Fibroblast of lung (primary cell): ENCODE results near the gene ELP2. TPM values are rescaled to one million over a fixed set of nuclear protein-coding genes. Genes with fewer than 3 reads are reported as not detected.

Source experiments
- DNase-seq, 2 donors: peaks; one replicate each; pipeline versions ENCODE4 v3.0.0 to v3.0.0-alpha.2; 2010; ENCODE audit warnings: low read depth in 2 of 2
- H2AFZ ChIP-seq: 2 replicates; pipeline ENCODE4 v1.5.1; 2012; ENCODE audit warnings: low read length, control low read depth, inconsistent platforms
- H3K27ac ChIP-seq: 2 replicates; pipeline ENCODE4 v1.5.1; 2011; ENCODE audit warnings: low read length, control low read depth; ENCODE audit not compliant: insufficient read depth
- H3K27me3 ChIP-seq: 2 replicates; pipeline ENCODE4 v1.5.1; 2011; ENCODE audit warnings: mild to moderate bottlenecking, low read length; ENCODE audit not compliant: control insufficient read depth, insufficient read depth
- H3K36me3 ChIP-seq: 2 replicates; pipeline ENCODE4 v1.5.1; 2011; ENCODE audit warnings: low read length; ENCODE audit not compliant: control insufficient read depth, insufficient read depth
- H3K4me1 ChIP-seq: 2 replicates; pipeline ENCODE4 v1.5.1; 2011; ENCODE audit warnings: low read length; ENCODE audit not compliant: control insufficient read depth, insufficient read depth; ENCODE audit errors: extremely low read depth
- H3K4me2 ChIP-seq: 2 replicates; pipeline ENCODE4 v1.5.1; 2011; ENCODE audit warnings: low read length, control low read depth; ENCODE audit not compliant: insufficient read depth; ENCODE audit errors: extremely low read depth
- H3K4me3 ChIP-seq, 4 experiments: fragments of 200-600 bp in 1 of 4; sonication (generic) in 1 of 4; replicated peaks in 1 of 4; 2 replicates each; pipeline ENCODE4 v1.5.1; 2011 to 2016; ENCODE audit warnings: low read length in 4 of 4, low read depth in 3 of 4, mild to moderate bottlenecking in 3 of 4, control low read depth in 2 of 4, inconsistent platforms in 1 of 4, mixed read lengths in 1 of 4; ENCODE audit not compliant: insufficient read depth in 1 of 4; ENCODE audit errors: control extremely low read depth in 1 of 4
- H3K79me2 ChIP-seq: 2 replicates; pipeline ENCODE4 v1.5.1; 2012; ENCODE audit warnings: mild to moderate bottlenecking, low read length, inconsistent platforms; ENCODE audit not compliant: control insufficient read depth, insufficient read depth
- H3K9ac ChIP-seq: 2 replicates; pipeline ENCODE4 v1.5.1; 2011; ENCODE audit warnings: mild to moderate bottlenecking, low read length, control low read depth; ENCODE audit not compliant: insufficient read depth
- H3K9me3 ChIP-seq: 2 replicates; pipeline ENCODE4 v1.5.1; 2012; ENCODE audit warnings: low read depth, low read length; ENCODE audit not compliant: control insufficient read depth, insufficient read depth
- H4K20me1 ChIP-seq: 2 replicates; pipeline ENCODE4 v1.5.1; 2011; ENCODE audit warnings: low read length; ENCODE audit not compliant: control insufficient read depth, insufficient read depth; ENCODE audit errors: extremely low read depth
- CTCF ChIP-seq, 2 donors: IDR thresholded peaks in 1 of 2; conservative IDR thresholded peaks in 1 of 2; 1 replicate in 1 of 2; 2 replicates in 1 of 2; pipeline ENCODE4 v1.5.1; 2011 to 2012; ENCODE audit warnings: low read length in 2 of 2, control low read depth in 1 of 2, inconsistent platforms in 1 of 2, low read depth in 1 of 2, mild to moderate bottlenecking in 1 of 2
- EZH2 ChIP-seq: IDR thresholded peaks from 2 replicates; pipeline ENCODE4 v1.5.1; 2012; ENCODE audit warnings: low read length, control low read depth, mild to moderate bottlenecking; ENCODE audit errors: missing control alignments
- polyA plus RNA-seq, 2 donors: library from polyadenylated mRNA; depleted of rRNA in 1 of 2; stranded (reverse) in 1 of 2; unstranded in 1 of 2; fragments of >200 nt; gene quantifications; 2 replicates each; pipeline ENCODE4 v1.2.1, GENCODE V29; 2011 to 2012; ENCODE audit warnings: missing spikeins in 1 of 2
- total RNA-seq: library from RNA; depleted of rRNA; stranded (reverse); fragments of >200 nt; gene quantifications from 2 replicates; pipeline ENCODE4 v1.2.1, GENCODE V29; 2014

Gene ELP2
- total and polyA plus RNA-seq, 2 donors (not counting 1 experiment from before 2014, with no cell fraction given), result 96.6 to 309 TPM

- H3K27me3 ChIP-seq, result no peaks in the 10 kb centered on the region
- H3K9ac ChIP-seq, result peak overlapping the region; percentile 78
- H3K27ac ChIP-seq, result peak overlapping the region; percentile 41
- no peaks in the 10 kb centered on the region for H3K79me2 ChIP-seq
- H3K36me3 ChIP-seq, result no peaks in the 10 kb centered on the region
- peak overlapping the region; percentile 97 for H3K4me2 ChIP-seq
- H3K9me3 ChIP-seq, result no peaks in the 10 kb centered on the region
- peak overlapping the region; percentile 88 for H2AFZ ChIP-seq
- TF ChIP-seq CTCF (conservative IDR thresholded peaks at IDR 0.05 in 1 of 2, IDR thresholded peaks at IDR 0.05 in 1 of 2; ENCODE audit: low read depth in 1 of 2, low read length in 2 of 2) (no peak), EZH2 (no peak)
- no peaks in the 10 kb centered on the region for H4K20me1 ChIP-seq
- peak overlapping the region; percentile 60 to 91 (median 78) for H3K4me3 ChIP-seq
- H3K4me1 ChIP-seq, result no peaks in the 10 kb centered on the region
- DNase-seq, result peak; percentile 24 to 44
Observed at GRCh38 chr18:36186461-36187192, 56.9 kb downstream of the ELP2 start.

GRCh38 chr18:36187193-36187825 lies 57.6 kb downstream of the ELP2 start, which contains the start of gene MOCOS:
Gene MOCOS (plus strand): TSS chr18:36187497. CDS start chr18:36187540, 43 bp downstream.
- Histone ChIP-seq H3K9ac (peak within 1 kb of the TSS; percentile 78), H3K9me3 (no peaks in the 10 kb centered on the region), H2AFZ (peak within 1 kb of the TSS; percentile 93), H4K20me1 (no peaks in the 10 kb centered on the region), H3K4me2 (peak within 1 kb of the TSS; percentile 97), H3K79me2 (no peaks in the 10 kb centered on the region), H3K4me3 (peak within 1 kb of the TSS; percentile 60 to 91 (median 78)), H3K27me3 (no peaks in the 10 kb centered on the region), H3K27ac (peak within 1 kb of the TSS; percentile 41), H3K36me3 (no peaks in the 10 kb centered on the region), H3K4me1 (no peaks in the 10 kb centered on the region)
- no peak for TF ChIP-seq CTCF (conservative IDR thresholded peaks at IDR 0.05 in 1 of 2, IDR thresholded peaks at IDR 0.05 in 1 of 2; ENCODE audit: low read depth in 1 of 2, low read length in 2 of 2)
- TF ChIP-seq EZH2, result no peak
- DNase-seq, result peak; percentile 53 to 61

GRCh38 chr18:36187826-36188721 lies 58.4 kb downstream of the ELP2 start:
- H3K9me3 ChIP-seq, result no peaks in the 10 kb centered on the region
- H3K27ac ChIP-seq, result no peak overlapping the region
- no peaks in the 10 kb centered on the region for H3K27me3 ChIP-seq
- TF ChIP-seq CTCF (conservative IDR thresholded peaks at IDR 0.05 in 1 of 2, IDR thresholded peaks at IDR 0.05 in 1 of 2; ENCODE audit: low read depth in 1 of 2, low read length in 2 of 2) (no peak), EZH2 (no peak)
- H3K9ac ChIP-seq, result peak overlapping the region; percentile 78
- H3K79me2 ChIP-seq, result no peaks in the 10 kb centered on the region
- no peaks in the 10 kb centered on the region for H3K36me3 ChIP-seq
- DNase-seq, result peak; percentile 38 to 75
- H3K4me3 ChIP-seq, result peak overlapping the region; percentile 60 to 91 (median 72)
- no peaks in the 10 kb centered on the region for H3K4me1 ChIP-seq
- H2AFZ ChIP-seq, result peak overlapping the region; percentile 93
- peak overlapping the region; percentile 97 for H3K4me2 ChIP-seq
- no peaks in the 10 kb centered on the region for H4K20me1 ChIP-seq
